Embryonic facial prominence (tissue), 1 donor: Measurements from ENCODE around the gene IL5RA.

ENCODE experiments used
- DNase-seq: peaks from one replicate; pipeline ENCODE4 v3.0.0-alpha.2; 2016; ENCODE audit errors: extremely low spot score

The IL5RA gene

DNA sequence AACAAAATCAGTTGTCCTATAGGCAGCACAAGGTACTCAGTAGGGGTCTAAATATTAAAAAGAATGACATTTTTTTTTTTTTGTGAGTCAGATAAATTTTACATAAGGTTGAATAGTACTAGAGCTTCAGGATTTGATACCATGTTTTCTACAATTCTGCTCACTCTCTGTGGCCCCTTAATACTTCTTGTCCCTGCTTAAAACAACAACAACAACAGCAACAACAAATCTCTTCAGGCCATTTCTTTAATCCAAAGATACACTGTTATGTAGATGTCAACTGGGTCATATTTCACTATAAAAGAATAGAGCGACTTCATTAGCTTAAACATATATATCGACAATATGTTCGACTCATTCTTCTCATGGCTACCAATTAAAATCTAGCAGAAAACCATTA is 3.0 kb downstream of the IL5RA start:
- DNase-seq, result no peak

DNA sequence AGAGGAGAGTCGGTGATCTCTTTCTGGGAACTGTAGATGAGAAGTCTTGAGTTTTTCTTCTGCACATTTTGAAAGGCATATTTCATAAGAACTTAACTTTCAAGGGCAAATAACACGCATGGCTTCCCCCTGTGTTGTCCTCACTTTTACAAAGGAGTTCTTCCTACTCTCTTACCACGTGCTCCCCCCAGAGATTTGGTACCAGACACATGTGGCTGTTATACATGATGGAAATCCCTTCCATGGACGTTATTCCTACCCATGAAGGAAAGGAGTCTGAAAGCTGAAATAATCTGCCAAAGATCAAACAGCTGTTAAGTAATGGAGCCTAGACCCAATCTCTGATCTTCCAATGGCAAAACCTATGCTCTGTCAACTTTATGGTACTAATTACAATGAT is 4.4 kb downstream of the IL5RA start:
- no peak for DNase-seq

DNA sequence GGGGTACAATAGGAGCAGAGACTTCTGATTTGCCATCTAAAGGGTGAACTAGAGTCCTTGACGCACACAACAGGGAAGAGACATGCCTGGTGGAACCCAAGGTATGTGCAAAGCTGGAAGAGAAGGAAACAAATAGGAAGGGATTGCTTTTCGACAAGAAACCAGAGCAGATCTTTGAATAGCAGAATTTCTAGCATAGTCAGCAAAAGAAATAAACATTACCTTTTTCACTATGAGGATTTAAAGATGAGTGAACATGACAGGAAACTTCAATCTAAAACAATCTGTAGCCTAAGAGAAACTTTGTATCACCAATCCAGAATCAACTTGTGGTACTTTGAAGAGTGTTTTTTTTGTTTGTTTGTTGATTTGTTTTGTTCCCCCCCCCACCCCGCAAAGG is 4.9 kb downstream of the IL5RA start:
- no peak for DNase-seq

DNA sequence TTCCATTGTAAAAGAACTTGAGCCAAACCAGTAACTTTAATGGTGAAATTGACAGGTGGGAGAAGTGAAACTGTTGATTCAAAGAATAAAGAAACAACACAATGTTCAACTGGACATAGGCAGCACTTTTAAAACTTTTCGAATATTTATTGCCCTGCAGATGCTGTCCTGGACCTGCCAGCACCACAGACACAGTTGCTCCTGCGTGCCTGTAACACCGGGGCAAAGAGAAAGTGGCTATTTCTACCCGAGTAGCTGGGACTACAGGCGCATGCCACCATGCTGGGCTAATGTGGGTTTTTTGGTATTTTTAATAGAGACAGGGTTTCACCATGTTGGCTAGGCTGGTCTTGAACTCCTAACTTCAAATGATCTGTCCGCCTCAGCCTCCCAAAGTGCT is 7.4 kb downstream of the IL5RA start:
- DNase-seq, result no peak

DNA sequence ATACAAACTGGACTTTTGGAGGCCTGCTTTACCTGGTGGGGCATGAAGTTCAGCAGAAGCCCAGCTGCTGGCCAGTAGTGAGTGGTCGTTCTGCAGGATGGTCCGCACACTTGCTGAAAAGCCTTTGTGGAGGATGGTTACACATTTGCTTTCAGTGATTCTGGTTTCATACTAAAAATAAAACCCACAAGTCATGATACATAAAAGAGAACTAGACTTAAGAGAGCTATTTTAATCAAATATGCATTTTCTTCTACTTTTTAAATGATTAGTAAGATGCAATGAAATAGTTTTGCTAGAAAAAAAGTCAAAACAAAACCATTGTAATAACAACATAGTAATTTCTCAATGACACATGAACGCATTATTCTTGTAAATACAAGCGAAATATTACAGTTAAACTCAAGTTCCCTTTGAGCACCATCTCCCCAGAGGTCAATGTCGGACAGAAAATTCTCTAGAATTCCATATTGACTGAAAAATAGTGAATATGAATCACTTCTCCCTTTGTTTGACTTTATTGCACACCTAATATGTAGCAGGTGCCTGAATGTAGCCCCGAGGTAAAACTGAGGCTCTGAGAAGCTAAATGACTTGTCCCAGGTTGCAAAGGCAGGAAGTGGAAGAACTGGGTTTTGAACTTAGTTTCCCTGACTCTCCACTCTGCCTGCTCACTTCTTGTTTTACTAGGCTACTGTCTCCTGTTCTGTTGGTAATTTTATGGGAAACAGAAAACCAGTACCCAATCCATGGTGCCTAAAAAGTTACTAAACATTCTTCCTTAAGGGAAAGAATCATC is 8.3 kb downstream of the IL5RA start:
- DNase-seq, result no peak

DNA sequence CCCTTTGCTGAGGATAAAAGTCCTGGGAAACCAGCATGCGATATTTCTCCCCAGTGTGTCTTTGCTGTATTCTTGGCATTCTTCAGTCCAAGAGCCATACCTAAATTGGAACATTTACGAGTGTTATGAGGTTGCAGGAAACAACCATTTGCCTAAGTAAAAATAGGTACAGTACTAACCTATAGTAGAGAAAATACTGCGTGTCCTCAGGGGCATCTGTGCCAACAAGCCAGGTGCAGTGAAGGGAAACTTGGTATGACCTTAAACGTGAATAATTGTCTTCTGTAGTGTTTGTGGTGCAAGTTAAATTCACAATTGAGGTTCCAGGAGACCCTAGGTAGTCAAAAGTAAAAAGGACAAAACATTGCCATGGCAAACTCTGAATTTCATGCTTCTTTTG is 12.2 kb downstream of the IL5RA start:
- DNase-seq, result no peak

DNA sequence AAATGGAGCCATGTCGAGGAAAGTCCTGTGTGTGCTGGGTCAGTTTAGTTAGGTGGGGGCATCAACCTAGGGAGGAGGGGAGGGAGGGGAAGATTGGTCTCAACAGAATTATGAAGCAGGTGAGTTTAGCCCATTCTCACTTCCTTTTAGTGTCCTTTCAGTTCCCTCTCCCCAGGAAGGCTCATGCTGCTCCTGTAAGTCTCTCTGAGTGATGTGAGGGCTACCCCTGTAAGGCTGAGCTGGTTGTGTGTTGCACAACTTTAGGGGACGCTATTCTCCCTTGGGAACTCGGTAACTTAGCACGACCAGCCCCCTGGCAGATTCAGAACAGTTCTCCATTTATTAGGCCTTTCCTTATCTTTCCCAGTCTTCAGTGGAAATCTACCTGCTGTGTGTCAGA is 21.2 kb downstream of the IL5RA start:
- DNase-seq, result no peak

DNA sequence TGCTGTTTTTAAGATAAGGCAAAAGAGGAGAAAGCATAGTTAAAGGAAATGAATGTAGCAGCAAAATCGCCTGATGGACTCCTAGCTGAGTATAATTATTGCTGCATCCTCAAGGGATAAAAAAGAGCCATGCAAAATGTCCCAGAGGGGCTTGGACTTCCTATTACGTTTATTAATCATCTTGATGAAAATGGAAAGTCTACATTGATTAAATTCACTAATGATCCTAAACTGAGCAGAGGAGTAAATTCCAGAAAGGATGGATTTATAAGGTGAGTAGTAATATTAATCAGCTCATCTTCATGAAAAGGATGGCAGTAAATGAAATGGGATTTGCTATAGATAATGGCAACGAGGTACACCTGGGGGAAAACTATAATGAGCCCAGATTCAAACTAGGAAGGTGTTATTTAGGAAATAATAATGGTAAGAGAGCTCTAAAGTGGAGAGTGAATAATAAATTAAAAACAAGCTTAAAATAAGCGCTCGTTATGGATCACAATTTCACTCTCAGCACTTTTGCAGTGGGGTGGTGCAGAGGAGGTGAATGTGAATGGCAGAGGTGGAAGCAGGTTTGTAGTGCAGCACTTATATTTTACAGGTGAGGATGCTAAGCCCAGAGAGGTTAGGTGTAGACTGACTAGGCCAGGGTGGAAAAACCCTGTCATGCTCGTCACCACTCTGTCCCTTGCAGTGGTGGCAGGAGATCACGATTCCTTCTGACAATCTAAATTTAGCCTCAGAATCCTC is 22.3 kb downstream of the IL5RA start:
- DNase-seq, result no peak

DNA sequence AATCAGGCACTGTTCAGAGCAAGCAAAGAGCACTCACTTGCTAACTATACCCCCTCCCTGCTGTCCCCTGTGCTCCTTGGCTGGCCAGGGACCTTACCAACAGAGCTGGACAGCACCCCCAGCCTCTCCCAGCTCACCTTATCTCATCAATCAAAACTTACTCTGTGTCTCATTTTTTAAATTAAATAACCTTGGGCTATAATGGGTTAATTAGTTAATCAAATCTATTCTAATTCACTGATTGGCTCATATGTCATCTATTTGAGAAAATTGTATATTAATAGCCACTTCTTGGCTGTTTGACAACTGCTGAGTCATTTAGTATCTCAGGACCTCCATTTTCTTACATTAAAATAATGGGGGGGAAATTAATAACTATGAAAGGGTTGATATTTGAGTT is 22.9 kb downstream of the IL5RA start:
- no peak for DNase-seq

DNA sequence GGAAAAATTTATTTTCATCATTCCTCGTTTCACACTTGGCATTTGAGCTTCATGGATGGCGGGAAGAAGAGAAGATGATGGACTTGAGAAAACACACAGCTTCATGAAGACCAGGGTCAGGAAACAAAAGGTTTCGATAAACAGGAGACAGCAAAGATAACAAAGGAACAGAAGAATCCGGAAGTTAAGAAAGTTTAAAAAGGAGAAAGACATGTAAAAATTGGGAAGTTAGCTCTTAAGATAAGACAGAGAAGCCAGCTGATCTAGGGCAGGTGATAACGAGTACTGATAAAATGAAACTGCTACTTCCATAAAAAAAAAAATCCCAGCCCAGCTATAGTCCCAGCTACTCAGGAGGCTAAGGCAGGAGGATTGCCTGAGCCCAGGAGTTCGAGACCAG is 23.9 kb downstream of the IL5RA start:
- DNase-seq, result no peak

DNA sequence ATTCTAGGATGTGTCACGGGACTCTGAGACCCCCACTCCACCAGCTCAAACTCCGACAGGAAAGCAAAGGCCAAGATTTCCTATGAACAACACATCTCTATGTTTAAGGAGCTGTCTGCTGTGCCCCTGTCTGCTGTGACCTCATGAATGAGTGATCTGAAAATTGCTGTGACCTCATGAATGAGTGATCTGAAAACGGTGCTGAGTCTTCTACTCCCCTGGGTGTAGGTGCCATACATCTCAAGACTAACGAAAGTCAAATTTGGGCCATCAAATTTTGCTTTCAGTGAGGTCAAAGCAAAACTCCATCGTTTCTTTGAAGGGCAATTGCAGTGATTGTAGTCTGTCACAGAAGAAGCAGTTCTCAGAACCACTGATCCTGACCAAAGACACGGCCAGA is 24.4 kb downstream of the IL5RA start:
- DNase-seq, result no peak

DNA sequence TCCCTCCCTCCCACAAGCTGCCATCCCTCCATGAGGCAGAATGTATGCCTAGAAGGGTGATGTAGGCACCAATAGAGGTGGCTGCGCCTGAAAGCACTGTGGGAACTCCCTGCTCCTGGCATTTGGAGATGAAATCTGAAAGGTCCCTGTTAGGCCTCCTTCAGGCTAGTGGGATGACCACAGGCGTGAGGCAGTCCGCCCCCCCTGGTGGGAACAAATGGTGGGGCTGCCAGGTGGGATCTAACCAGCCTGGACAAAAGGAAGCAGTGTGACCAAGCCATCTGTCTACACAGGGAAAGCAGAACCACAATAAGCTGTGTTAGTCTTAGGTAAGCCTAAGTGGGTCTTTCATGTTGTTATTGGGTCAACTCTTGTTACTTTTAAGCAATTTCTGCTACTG is 25.3 kb downstream of the IL5RA start:
- no peak for DNase-seq

DNA sequence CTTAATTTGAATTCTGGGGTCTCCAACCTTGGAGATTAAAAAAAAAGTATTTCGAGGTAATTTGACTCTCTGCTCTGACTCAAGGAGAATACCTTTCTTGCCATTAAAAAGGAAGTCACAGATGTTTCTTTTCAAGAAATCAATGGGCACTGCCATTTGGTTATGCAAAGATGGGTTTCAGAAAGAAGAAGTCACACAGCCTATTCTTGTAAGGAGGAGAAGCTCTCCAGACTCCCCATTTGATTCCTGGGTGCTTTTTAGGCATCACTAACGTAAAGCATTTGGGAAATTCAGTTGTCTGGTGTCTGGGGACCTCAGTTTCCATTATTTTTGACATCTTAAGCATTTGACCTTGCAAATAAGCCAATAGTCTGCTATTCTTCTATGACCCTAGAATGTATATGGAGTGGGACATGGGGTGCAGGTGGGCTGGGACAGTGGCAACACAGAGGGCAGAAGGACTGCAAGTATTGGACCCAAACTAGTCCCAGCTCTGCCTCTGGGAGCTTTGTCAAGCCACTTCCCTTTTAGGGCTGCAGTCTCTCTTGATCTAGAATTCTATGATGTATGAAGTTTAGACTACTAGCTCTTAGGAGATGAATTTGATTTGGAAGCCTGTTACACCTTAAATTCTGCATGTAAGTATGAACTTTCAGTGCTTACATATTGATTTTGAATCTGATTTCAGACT is 27.8 kb downstream of the IL5RA start:
- no peak for DNase-seq

DNA sequence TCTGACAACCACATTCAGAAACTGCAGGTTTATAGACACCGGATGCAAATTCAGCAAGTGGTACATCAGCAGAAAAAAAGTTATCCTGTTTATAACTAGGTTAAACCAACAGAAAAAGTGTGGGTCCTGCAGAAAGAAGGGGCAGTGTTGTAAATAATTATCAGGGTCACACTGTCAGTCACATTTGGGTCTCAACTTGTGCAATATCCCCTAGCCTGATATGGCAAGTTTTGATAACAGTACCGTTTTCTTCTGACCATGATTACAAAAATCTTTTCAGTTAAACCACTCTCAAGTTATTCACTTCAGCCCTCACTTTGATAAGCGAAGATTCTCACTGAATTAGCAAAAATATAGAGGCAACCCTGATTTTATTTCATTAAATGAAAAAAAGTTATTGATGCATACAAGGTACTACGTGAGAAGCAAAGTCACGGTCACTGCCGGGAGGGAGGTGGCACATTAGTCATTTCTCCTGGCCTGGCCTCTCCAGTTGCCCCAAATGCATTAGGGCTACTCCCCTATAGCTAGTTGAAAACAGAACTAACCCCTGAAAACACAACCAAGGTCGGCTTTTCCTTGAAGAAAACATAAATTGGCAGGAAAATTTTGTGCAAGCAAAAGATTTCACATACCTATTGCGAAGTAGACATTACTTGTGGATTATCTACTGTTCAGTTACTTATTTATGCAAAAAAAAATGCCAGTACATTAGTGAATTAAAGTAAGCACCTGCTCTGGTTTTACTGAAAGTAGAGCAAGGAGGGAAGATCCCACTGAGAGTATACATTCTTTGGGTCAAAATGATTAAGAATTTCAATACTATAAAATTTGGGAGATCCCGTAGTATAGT is 28.6 kb downstream of the IL5RA start:
- DNase-seq, result no peak

DNA sequence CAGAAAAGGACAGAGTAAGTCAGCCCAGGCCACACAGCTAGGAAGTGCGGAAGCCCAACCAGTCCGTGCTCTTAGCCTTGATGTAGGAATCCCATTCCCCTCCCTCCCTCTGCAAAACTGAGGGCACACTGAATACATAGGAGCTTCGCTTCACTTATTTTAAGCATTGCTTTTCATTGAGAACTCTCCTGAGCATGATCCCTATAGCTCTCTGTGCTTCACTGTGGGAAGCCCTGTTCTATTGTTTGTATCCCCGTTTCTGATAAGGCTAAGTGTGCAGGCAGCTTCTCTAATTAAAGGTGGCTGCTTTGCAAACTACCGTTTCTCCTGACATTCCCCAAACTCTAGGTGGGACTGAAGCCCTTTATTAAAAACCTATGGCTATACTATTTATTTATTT is 29.9 kb downstream of the IL5RA start:
- no peak for DNase-seq

DNA sequence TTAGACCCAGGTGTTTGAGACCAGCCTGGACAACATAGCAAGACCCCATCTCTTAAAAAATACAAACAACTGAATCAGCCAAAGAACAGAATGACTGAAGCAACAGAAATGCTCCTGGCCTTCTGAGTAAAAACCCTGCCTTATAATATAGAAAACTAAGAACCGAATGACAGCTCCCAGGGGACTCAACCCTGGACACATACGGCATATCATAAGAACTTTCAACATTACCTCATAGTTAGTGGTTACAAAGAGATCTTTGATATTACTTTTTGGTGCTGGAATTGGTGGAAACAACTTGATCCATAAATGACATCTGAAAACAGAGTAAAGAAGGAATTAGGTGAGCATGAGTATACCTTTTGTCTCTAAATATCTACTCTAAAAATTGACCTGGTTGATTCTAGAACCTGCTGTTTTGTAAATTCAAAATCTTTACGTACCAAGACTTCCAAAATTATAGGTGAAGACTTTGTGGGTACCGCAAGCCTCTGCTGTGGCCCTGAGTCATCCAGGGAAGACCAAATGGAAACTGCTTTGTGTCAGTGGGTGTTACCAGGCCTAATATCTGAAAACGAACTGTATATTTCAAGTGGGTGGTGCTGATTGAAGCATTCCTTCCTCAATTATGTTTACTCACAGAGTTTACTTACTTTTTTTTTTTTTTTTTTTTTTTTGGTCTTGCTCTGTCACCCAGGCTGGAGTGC is 35.5 kb downstream of the IL5RA start:
- no peak for DNase-seq

DNA sequence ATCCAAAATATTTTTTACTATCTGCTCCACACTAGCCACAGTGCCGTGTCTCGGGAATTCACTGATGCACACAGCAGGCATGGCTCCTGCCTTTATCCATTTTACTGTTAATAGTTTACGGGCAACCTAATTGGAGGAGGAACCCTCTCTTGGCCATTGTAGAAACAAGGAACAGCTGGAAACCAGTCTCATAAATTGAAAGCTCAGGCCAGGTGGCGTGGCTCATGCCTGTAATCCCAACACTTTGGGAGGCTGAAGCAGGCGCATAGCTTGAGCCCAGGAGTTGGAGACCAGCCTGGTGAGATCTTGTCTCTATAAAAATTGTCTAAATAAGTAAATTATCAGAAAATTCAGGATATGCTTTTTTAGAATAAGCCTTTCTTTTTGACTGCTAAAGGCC is 39.0 kb downstream of the IL5RA start:
- no peak for DNase-seq

DNA sequence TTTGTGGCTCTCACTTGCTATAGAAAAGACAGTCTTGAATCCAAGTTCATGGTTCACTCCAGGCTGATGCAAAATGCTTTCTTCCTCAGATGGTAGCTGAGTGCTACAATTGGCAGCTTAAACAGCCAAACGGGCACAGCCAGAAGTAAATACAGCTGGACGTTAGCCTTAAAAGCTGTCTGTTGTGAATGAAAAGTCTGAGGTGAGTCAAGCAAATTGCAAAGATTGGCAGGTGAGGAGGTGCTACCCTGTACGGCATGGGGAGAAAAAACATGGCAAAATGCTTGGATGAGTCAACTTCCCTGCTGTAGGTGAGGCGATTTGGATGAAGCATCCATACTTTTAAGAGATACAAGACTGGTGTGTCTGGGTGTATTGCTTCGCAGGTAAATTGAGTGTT is 40.5 kb downstream of the IL5RA start:
- no peak for DNase-seq

DNA sequence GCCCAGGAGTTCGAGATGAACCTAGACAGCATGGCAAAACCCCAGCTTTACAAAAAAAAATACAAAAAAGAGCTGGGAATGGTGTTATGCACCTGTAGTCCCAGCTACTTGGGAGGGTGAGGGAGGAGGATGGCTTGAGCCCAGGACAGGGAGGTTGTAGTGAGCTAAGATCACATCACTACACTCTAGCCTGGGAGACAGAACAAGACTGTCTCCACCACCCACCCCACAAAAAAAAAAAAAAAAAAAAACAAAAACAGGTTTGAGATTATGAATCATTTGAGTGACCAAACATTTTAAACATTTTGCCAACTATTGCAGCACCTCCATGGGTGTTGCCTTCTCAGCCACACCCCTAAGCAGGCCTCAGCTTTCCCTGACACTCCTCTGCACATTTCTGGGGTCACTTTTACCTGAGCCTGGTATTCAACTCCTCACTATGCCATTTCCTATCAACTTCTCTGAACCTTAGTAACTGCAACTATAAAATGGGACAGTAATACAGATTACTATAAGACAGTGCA is 41.8 kb downstream of the IL5RA start:
- DNase-seq, result no peak

DNA sequence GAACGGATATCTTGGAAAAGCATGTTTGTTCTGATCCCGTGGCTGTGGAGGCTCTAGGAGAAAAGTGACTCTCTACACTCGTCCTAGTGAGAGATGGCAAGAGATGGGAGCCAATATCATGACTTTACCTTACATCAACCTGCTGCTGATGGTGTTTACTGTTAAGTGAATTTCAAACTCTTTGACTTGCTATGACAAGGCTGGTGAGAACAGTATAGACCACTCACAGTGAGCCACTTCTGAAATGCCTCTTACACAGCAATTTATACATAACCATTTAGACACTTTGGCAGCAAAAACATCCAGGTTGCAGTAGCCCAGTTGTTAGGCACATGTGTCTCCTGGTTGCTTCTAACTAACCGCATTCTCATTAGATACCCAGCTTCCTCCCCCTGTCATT is 43.3 kb downstream of the IL5RA start:
- no peak for DNase-seq

DNA sequence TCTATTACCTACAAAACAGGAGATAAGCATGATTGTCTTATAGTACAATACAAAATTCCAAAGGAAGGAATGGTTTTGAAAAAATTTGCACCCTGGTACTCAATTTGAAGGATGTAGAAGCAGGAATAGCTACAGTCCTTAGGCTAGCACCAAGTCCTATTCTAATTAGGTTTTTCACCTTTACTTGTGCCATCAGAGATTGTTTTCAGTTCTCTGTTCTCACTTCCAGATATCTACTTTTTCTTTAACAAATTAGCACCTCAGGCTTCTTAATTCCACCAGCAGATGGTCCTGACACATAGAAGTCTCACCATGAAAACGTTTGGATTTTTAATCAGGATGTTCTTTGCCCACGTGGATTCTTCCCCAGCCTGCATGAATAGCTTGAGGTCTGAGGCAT is 43.8 kb downstream of the IL5RA start:
- DNase-seq, result no peak
